ENCODE results near the gene ORC1. TPM values are rescaled to one million over a fixed set of nuclear protein-coding genes. Genes with fewer than 3 reads are reported as not detected.

The ORC1 gene
- polyA plus RNA-seq, 1 experiment = 2.8 TPM

- Histone ChIP-seq H3K4me3 (ENCODE audit: low read depth, low read length) (no peak overlapping the region), H3K36me3 (ENCODE audit: control insufficient read depth, insufficient read depth, low read length) (peaks cover 12% of the 10 kb centered on the region), H3K27me3 (ENCODE audit: control insufficient read depth, insufficient read depth, low read length) (no peaks in the 10 kb centered on the region)
- DNase-seq (ENCODE audit: low read depth) = no peak
- ChIA-PET CTCF (no interaction called here), POLR2A (no interaction called here)
- no peak for TF ChIP-seq CTCF (IDR thresholded peaks at IDR 0.05; ENCODE audit: insufficient read depth, low read depth, low read length)
Measured at GRCh38 chr1:52435211-52435610, 31.0 kb upstream of the ORC1 start.

GRCh38 chr1:52432807-52433206, 28.6 kb upstream of the ORC1 start:
- CTCF ChIA-PET = interaction anchor here (1.4 kb wide), 1 partner anchor 234 kb away, joined by 3 read pairs; no protein-coding TSS in a partner anchor
- H3K27me3 ChIP-seq (ENCODE audit: control insufficient read depth, insufficient read depth, low read length) = no peaks in the 10 kb centered on the region
- no peak for DNase-seq (ENCODE audit: low read depth)
- H3K4me3 ChIP-seq (ENCODE audit: low read depth, low read length) = no peak overlapping the region
- no peak for TF ChIP-seq CTCF (IDR thresholded peaks at IDR 0.05; ENCODE audit: insufficient read depth, low read depth, low read length)
- H3K36me3 ChIP-seq (ENCODE audit: control insufficient read depth, insufficient read depth, low read length) = peaks cover 12% of the 10 kb centered on the region
- POLR2A ChIA-PET = no interaction called here

GRCh38 chr1:52427152-52427551, 22.9 kb upstream of the ORC1 start:
- TF ChIP-seq CTCF (IDR thresholded peaks at IDR 0.05; ENCODE audit: insufficient read depth, low read depth, low read length) = no peak
- no peak for DNase-seq (ENCODE audit: low read depth)
- Histone ChIP-seq H3K27me3 (ENCODE audit: control insufficient read depth, insufficient read depth, low read length) (no peaks in the 10 kb centered on the region), H3K36me3 (ENCODE audit: control insufficient read depth, insufficient read depth, low read length) (peaks cover 6% of the 10 kb centered on the region), H3K4me3 (ENCODE audit: low read depth, low read length) (no peak overlapping the region)
- POLR2A ChIA-PET = no interaction called here
- CTCF ChIA-PET = interaction anchor here (1.0 to 1.3 kb wide), 3 partner anchors 37 to 260 kb away, joined by 3 to 4 read pairs (median 3); no protein-coding TSS in a partner anchor

GRCh38 chr1:52426371-52426770, 22.1 kb upstream of the ORC1 start:
- POLR2A ChIA-PET = no interaction called here
- no peak for DNase-seq (ENCODE audit: low read depth)
- H3K36me3 ChIP-seq (ENCODE audit: control insufficient read depth, insufficient read depth, low read length) = peaks cover 6% of the 10 kb centered on the region

DNA sequence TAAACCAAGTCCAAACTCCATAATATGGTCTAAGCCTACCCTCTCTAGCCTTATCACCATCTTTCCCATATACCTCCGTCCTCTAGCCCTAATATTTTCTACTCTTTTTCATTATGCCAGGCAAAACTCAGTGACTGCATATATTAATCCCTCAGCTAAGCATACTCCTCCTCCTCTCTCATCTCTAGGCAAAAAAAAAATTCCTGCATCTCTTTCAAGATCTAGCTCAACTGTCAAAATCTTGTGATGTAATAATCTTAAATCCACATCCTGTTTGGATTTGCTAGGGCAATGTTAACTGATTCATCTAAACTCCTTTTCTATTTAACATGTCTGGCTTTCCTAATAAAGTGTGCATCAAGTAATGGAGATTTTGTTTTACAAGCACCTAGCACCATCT, 20.6 kb upstream of the ORC1 start:
- POLR2A ChIA-PET = no interaction called here

More at GRCh38 chr1:52426371-52426770, 22.1 kb upstream of the ORC1 start:
- no peaks in the 10 kb centered on the region for H3K27me3 ChIP-seq (ENCODE audit: control insufficient read depth, insufficient read depth, low read length)
- no peak overlapping the region for H3K4me3 ChIP-seq (ENCODE audit: low read depth, low read length)
- TF ChIP-seq CTCF (IDR thresholded peaks at IDR 0.05; ENCODE audit: insufficient read depth, low read depth, low read length) = no peak
- CTCF ChIA-PET = interaction anchor here (1.3 kb wide), 1 partner anchor 50 kb away, joined by 4 read pairs; no protein-coding TSS in a partner anchor

More for the DNA sequence above, 20.6 kb upstream of the ORC1 start:
- peaks cover 1% of the 10 kb centered on the region; the same call in 1 of the 2 replicates for H3K36me3 ChIP-seq (ENCODE audit: control insufficient read depth, insufficient read depth, low read length)
- CTCF ChIA-PET = interaction anchor here (1.8 kb wide), 1 partner anchor 13 kb away, joined by 4 read pairs; no protein-coding TSS in a partner anchor
- H3K27me3 ChIP-seq (ENCODE audit: control insufficient read depth, insufficient read depth, low read length) = no peaks in the 10 kb centered on the region
- DNase-seq (ENCODE audit: low read depth) = no peak
- no peak for TF ChIP-seq CTCF (IDR thresholded peaks at IDR 0.05; ENCODE audit: insufficient read depth, low read depth, low read length)
- H3K4me3 ChIP-seq (ENCODE audit: low read depth, low read length) = no peak overlapping the region

Measured in BJ (cell line).